Stomach (tissue), 9 donors: ENCODE results near the gene METTL5. TPM values are rescaled to one million over a fixed set of nuclear protein-coding genes. Genes with fewer than 3 reads are reported as not detected.

ENCODE experiments used
- DNase-seq, 2 donors: peaks; one replicate each; pipeline versions ENCODE4 v3.0.0 to v3.0.0-alpha.2; 2013 to 2019
- H3K27ac ChIP-seq, 5 donors: fragments of 200-600 bp in 4 of 5; sonication (generic) in 4 of 5; one replicate each; pipeline ENCODE4 v1.5.1; 2013 to 2019; ENCODE audit warnings: mild to moderate bottlenecking in 1 of 5, moderate library complexity in 1 of 5
- H3K27me3 ChIP-seq, 3 donors: fragments of 200-600 bp; sonication (generic); one replicate each; pipeline ENCODE4 v1.5.1; 2017 to 2019; ENCODE audit warnings: mixed run types in 1 of 3
- H3K36me3 ChIP-seq, 4 donors: fragments of 200-600 bp; sonication (generic); 1 replicate in 3 of 4; 2 replicates in 1 of 4; pipeline ENCODE4 v1.5.1; 2016 to 2019
- H3K4me1 ChIP-seq, 4 donors: fragments of 200-600 bp; sonication (generic); one replicate each; pipeline ENCODE4 v1.5.1; 2016 to 2019
- H3K4me3 ChIP-seq, 4 donors: fragments of 200-600 bp; sonication (generic) in 3 of 4; one replicate each; pipeline ENCODE4 v1.5.1; 2016 to 2019; ENCODE audit warnings: mild to moderate bottlenecking in 1 of 4
- H3K9me3 ChIP-seq, 4 donors: fragments of 200-600 bp; sonication (generic); one replicate each; pipeline ENCODE4 v1.5.1; 2016 to 2019
- CTCF ChIP-seq, 7 experiments: fragments of 450-650 bp in 4 of 7; fragments of 200-600 bp in 3 of 7; sonication (generic) in 3 of 7; IDR thresholded peaks; one replicate each; pipeline ENCODE4 v1.5.1; 2016 to 2019; ENCODE audit warnings: antibody characterized with exemption in 7 of 7, control low read depth in 2 of 7, mild to moderate bottlenecking in 1 of 7
- EP300 ChIP-seq: sonication (generic); formaldehyde crosslinking; IDR thresholded peaks from one replicate; pipeline ENCODE4 v1.6.1; 2017; ENCODE audit warnings: antibody characterized with exemption
- POLR2A ChIP-seq, 4 donors: fragments of 450-650 bp; IDR thresholded peaks; one replicate each; pipeline ENCODE4 v1.6.1; 2016; ENCODE audit warnings: antibody characterized with exemption in 4 of 4, control low read depth in 2 of 4, mild to moderate bottlenecking in 1 of 4, moderate library complexity in 1 of 4
- POLR2AphosphoS5 ChIP-seq, 3 donors: sonication (generic); formaldehyde crosslinking; IDR thresholded peaks; one replicate each; pipeline ENCODE4 v1.6.1; 2016; ENCODE audit warnings: antibody characterized with exemption in 3 of 3
- WGBS, 5 donors: extraction: QIAGEN DNeasy Blood & Tissue Kit in 3 of 5; methylation state at CpG; one replicate each; pipeline versions ENCODE4 v1.1.5 to v1.1.7; 2013 to 2018; 5-methylcytosine and 5-hydroxymethylcytosine counted together
- intact Hi-C: fragments of 100-400 bp; cut with DNase I; formaldehyde crosslinking; loops from one replicate; pipeline ENCODE4 v1.15.1; 2023; ENCODE audit warnings: low total_unique reads
- polyA plus RNA-seq, 3 donors: library from polyadenylated mRNA; stranded (reverse); fragments of 200-250 nt; gene quantifications; one replicate each; pipeline ENCODE4 v1.2.3, GENCODE V29; 2013
- total RNA-seq, 5 donors: library from RNA; depleted of rRNA; stranded (reverse); fragments of >200 nt; gene quantifications; one replicate each; pipeline versions ENCODE4 v1.1.0 to v1.2.3, GENCODE V29; 2014 to 2016
- donor health status: healthy with polysubstance abuse.
- donor health status: Bipolar disorder and iron deficiency.
- donor health status: healthy.

METTL5 gene
- total and polyA plus RNA-seq, 8 donors = 1.4 to 87.2 (median 43.0) TPM

- WGBS, 5 donors = 93 to 98% (median 95%) methylated on average over 2 of the region's 2 CpGs
- no peak for DNase-seq
Observed at GRCh38 chr2:169838743-169839489, 14.2 kb upstream of the METTL5 start.

GRCh38 chr2:169834401-169834800 is 9.7 kb upstream of the METTL5 start:
- no peaks in the 10 kb centered on the region for H3K9me3 ChIP-seq
- TF ChIP-seq EP300 (no peak), CTCF (IDR thresholded peaks at IDR 0.05) (no peak), POLR2A (IDR thresholded peaks at IDR 0.05) (no peak), POLR2AphosphoS5 (IDR thresholded peaks at IDR 0.05) (no peak)
- H3K4me1 ChIP-seq = peaks cover 13 to 72% (median 42%) of the 10 kb centered on the region in 4 donors
- H3K27me3 ChIP-seq = no peaks in the 10 kb centered on the region
- H3K4me3 ChIP-seq = no peak overlapping the region
- no peak for DNase-seq
- no peaks in the 10 kb centered on the region for H3K36me3 ChIP-seq
- H3K27ac ChIP-seq = no peak overlapping the region
- 63 to 78% (median 74%) methylated on average over 1 of the region's 1 CpG for WGBS, 5 donors
- intact Hi-C loops = no loop called here

More at GRCh38 chr2:169838743-169839489, 14.2 kb upstream of the METTL5 start:
- TF ChIP-seq CTCF (IDR thresholded peaks at IDR 0.05) (no peak), POLR2A (IDR thresholded peaks at IDR 0.05) (no peak), POLR2AphosphoS5 (IDR thresholded peaks at IDR 0.05) (no peak), EP300 (no peak)
- H3K27me3 ChIP-seq = no peaks in the 10 kb centered on the region
- intact Hi-C loops = no loop called here
- no peak overlapping the region for H3K4me3 ChIP-seq
- no peak overlapping the region for H3K27ac ChIP-seq
- peaks cover 0 to 63% (median 33%) of the 10 kb centered on the region in 4 donors for H3K4me1 ChIP-seq
- no peaks in the 10 kb centered on the region for H3K9me3 ChIP-seq
- H3K36me3 ChIP-seq = peaks cover 0 to 13% (median 11%) of the 10 kb centered on the region in 4 donors

- intact Hi-C loops = loop anchor here (5.0 kb wide), 1 partner anchor 99 kb away; no protein-coding TSS in a partner anchor
- Histone ChIP-seq H3K36me3 (no peaks in the 10 kb centered on the region), H3K4me1 (peaks cover 24 to 78% (median 52%) of the 10 kb centered on the region in 4 donors), H3K27ac (peak overlapping the region; percentile 80 to 97 (median 90)), H3K4me3 (peak overlapping the region; percentile 83 to 100 (median 93)), H3K9me3 (no peaks in the 10 kb centered on the region), H3K27me3 (no peaks in the 10 kb centered on the region)
- peak in 1 of 2 donors; percentile 62 for DNase-seq
- WGBS, 5 donors = 0 to 2% (median 1%) methylated on average over 13 of the region's 13 CpGs
- TF ChIP-seq POLR2AphosphoS5 (IDR thresholded peaks at IDR 0.05) = peak in 1 of 3 donors; percentile 18
- TF ChIP-seq EP300 = no peak
- no peak for TF ChIP-seq POLR2A (IDR thresholded peaks at IDR 0.05)
Observed at GRCh38 chr2:169828141-169828811, 3.6 kb upstream of the METTL5 start.

GRCh38 chr2:169827272-169828140 is 2.8 kb upstream of the METTL5 start, which contains the start of gene UBR3:
TSS of gene UBR3 (plus strand) at chr2:169827454. CDS start at chr2:169827508, 54 bp downstream.
- intact Hi-C loops = loop anchor here (5.0 kb wide), 1 partner anchor 100 kb away; no protein-coding TSS in a partner anchor
- 0 to 1% (median 0%) methylated on average over 53 to 104 of the region's 104 CpGs for WGBS, 5 donors
- TF ChIP-seq CTCF (IDR thresholded peaks at IDR 0.05) (no peak), POLR2AphosphoS5 (IDR thresholded peaks at IDR 0.05) (peak; percentile 54 to 89 (median 88))

More at GRCh38 chr2:169827272-169828140, 2.8 kb upstream of the METTL5 start, which contains the start of gene UBR3:
- no peaks in the 10 kb centered on the region for H3K27me3 ChIP-seq
- no peaks in the 10 kb centered on the region for H3K9me3 ChIP-seq
- peak within 1 kb of the TSS; percentile 80 to 97 (median 90) for H3K27ac ChIP-seq
- H3K4me3 ChIP-seq = peak within 1 kb of the TSS; percentile 83 to 100 (median 93)
- peaks cover 32 to 78% (median 59%) of the 10 kb centered on the region in 4 donors for H3K4me1 ChIP-seq
- DNase-seq = peak; percentile 93 to 98
- H3K36me3 ChIP-seq = no peaks in the 10 kb centered on the region
